ENCODE results near the gene LYVE1. TPM values are rescaled to one million over a fixed set of nuclear protein-coding genes. Genes with fewer than 3 reads are reported as not detected.

The LYVE1 gene
- total RNA-seq, 2 donors from 2014 or later, result not detected

GRCh38 chr11:10540915-10541560 is 27.4 kb downstream of the LYVE1 start, which contains the start of gene RNF141:
RNF141 (minus strand) TSS chr11:10541187; CDS start chr11:10534158, 7,029 bp downstream.
- DNase-seq (peak; percentile 87 to 97 (median 93)), ATAC-seq (peak; percentile 98)
- Mint-ChIP-seq H3K27ac (peak within 1 kb of the TSS; percentile 92), H3K4me3 (peak within 1 kb of the TSS; percentile 93), H3K36me3 (ENCODE audit: low read depth) (peaks cover under 1% of the 10 kb centered on the region), H3K4me1 (peaks cover 13% of the 10 kb centered on the region), H3K27me3 (no peaks in the 10 kb centered on the region)
- H3K9me3 ChIP-seq (ENCODE audit: control insufficient read depth, low read length, poor library complexity, severe bottlenecking), result no peaks in the 10 kb centered on the region

GRCh38 chr11:10540546-10540914 is 27.9 kb downstream of the LYVE1 start:
- no peaks in the 10 kb centered on the region for H3K9me3 ChIP-seq (ENCODE audit: control insufficient read depth, low read length, poor library complexity, severe bottlenecking)
- H3K36me3 Mint-ChIP-seq (ENCODE audit: low read depth), result peaks cover 2% of the 10 kb centered on the region
- H3K4me1 Mint-ChIP-seq, result peaks cover 15% of the 10 kb centered on the region
- H3K27me3 Mint-ChIP-seq, result no peaks in the 10 kb centered on the region
- H3K4me3 Mint-ChIP-seq, result peak overlapping the region; percentile 93
- H3K27ac Mint-ChIP-seq, result peak overlapping the region; percentile 92
- ATAC-seq, result peak; percentile 3
- DNase-seq, result no peak

- no peak for ATAC-seq
- H3K36me3 Mint-ChIP-seq (ENCODE audit: low read depth), result peaks cover 2% of the 10 kb centered on the region
- DNase-seq, result no peak
- no peaks in the 10 kb centered on the region for H3K27me3 Mint-ChIP-seq
- no peaks in the 10 kb centered on the region for H3K9me3 ChIP-seq (ENCODE audit: control insufficient read depth, low read length, poor library complexity, severe bottlenecking)
- peaks cover 15% of the 10 kb centered on the region for H3K4me1 Mint-ChIP-seq
- H3K4me3 Mint-ChIP-seq, result peak overlapping the region; percentile 93
- peak overlapping the region; percentile 92 for H3K27ac Mint-ChIP-seq
Measured at GRCh38 chr11:10539339-10539738, 29.1 kb downstream of the LYVE1 start.

DNA sequence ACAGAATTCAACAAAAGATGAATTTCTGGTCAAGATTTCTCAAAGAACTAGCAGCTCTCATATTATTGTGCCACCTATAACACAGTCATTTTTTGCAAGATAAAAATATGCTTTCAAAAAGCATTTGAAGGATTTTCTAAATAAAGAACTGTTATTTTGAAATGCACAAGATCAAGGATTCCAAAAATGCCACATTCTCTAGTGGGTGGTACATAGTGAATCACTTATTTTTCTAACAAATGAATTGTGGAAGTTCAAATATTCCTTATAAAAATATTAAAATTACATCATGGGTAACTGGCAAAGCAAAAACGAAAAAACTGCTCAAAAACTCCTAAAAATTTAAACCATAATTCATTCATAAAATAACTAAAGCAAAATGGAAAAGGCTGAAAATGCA is 29.5 kb downstream of the LYVE1 start:
- DNase-seq, result no peak
- peaks cover 2% of the 10 kb centered on the region for H3K36me3 Mint-ChIP-seq (ENCODE audit: low read depth)
- H3K4me3 Mint-ChIP-seq, result no peak overlapping the region
- no peaks in the 10 kb centered on the region for H3K9me3 ChIP-seq (ENCODE audit: control insufficient read depth, low read length, poor library complexity, severe bottlenecking)
- H3K27ac Mint-ChIP-seq, result no peak overlapping the region
- no peaks in the 10 kb centered on the region for H3K27me3 Mint-ChIP-seq
- peaks cover 15% of the 10 kb centered on the region for H3K4me1 Mint-ChIP-seq
- no peak for ATAC-seq

DNA sequence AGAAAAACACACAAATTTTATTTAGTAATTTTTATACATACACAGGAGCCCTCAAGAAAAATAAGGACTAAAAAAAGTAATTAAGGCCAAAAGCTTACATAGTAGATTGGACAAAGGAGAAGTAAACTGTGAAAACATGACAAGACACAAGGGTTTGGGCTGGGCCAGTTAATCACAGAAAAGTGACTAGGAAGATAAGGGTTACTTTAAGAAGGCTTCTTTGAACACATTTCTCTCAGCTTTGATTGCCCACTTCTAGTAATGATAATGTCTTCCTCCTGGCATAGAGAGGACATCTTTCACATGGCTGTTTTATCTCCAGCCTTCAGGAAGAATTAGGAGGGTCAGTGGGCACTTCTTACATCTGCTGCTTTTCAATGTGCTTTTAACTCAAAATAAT is 30.9 kb downstream of the LYVE1 start:
- Mint-ChIP-seq H3K36me3 (ENCODE audit: low read depth) (peaks cover 2% of the 10 kb centered on the region), H3K27me3 (no peaks in the 10 kb centered on the region), H3K4me3 (no peak overlapping the region), H3K4me1 (peaks cover 15% of the 10 kb centered on the region), H3K27ac (no peak overlapping the region)
- no peaks in the 10 kb centered on the region for H3K9me3 ChIP-seq (ENCODE audit: control insufficient read depth, low read length, poor library complexity, severe bottlenecking)
- ATAC-seq (no peak), DNase-seq (no peak)

- H3K27me3 Mint-ChIP-seq, result no peaks in the 10 kb centered on the region
- no peaks in the 10 kb centered on the region for H3K9me3 ChIP-seq (ENCODE audit: control insufficient read depth, low read length, poor library complexity, severe bottlenecking)
- H3K4me1 Mint-ChIP-seq, result peaks cover 7% of the 10 kb centered on the region
- no peak overlapping the region for H3K27ac Mint-ChIP-seq
- no peak overlapping the region for H3K4me3 Mint-ChIP-seq
- ATAC-seq, result no peak
- DNase-seq, result no peak
- H3K36me3 Mint-ChIP-seq (ENCODE audit: low read depth), result peaks cover 4% of the 10 kb centered on the region
Measured at GRCh38 chr11:10534316-10534715, 34.1 kb downstream of the LYVE1 start.

DNA sequence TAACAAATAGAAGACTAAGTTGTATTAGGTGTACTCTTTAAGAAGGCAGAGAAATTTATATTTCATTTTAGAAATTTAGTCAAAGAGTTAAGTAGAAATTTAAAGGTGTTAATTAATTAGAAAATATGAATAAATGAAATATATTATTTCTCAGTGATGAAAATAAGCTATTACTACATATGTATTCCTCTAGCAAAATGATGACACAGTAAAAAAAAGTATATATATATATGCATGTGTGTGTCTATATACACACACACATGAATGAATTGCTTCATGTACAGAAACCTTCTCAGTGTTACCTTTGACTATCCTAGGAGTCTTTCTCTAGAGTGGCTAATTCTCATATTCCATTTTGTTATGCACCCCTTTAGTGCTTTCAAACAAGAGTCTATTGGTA is 35.1 kb downstream of the LYVE1 start:
- Mint-ChIP-seq H3K27ac (no peak overlapping the region), H3K4me3 (no peak overlapping the region), H3K4me1 (peaks cover 6% of the 10 kb centered on the region), H3K27me3 (no peaks in the 10 kb centered on the region), H3K36me3 (ENCODE audit: low read depth) (peaks cover 6% of the 10 kb centered on the region)
- DNase-seq (no peak), ATAC-seq (no peak)
- no peaks in the 10 kb centered on the region for H3K9me3 ChIP-seq (ENCODE audit: control insufficient read depth, low read length, poor library complexity, severe bottlenecking)

- Mint-ChIP-seq H3K4me3 (peak overlapping the region; percentile 41), H3K36me3 (ENCODE audit: low read depth) (peaks cover 7% of the 10 kb centered on the region), H3K27me3 (no peaks in the 10 kb centered on the region), H3K4me1 (peaks cover 8% of the 10 kb centered on the region), H3K27ac (no peak overlapping the region)
- ATAC-seq (no peak), DNase-seq (no peak)
- no peaks in the 10 kb centered on the region for H3K9me3 ChIP-seq (ENCODE audit: control insufficient read depth, low read length, poor library complexity, severe bottlenecking)
Measured at GRCh38 chr11:10532526-10532925, 35.9 kb downstream of the LYVE1 start.

- Mint-ChIP-seq H3K27me3 (no peaks in the 10 kb centered on the region), H3K4me1 (peaks cover 16% of the 10 kb centered on the region), H3K36me3 (ENCODE audit: low read depth) (peaks cover 18% of the 10 kb centered on the region), H3K27ac (no peak overlapping the region), H3K4me3 (no peak overlapping the region)
- no peaks in the 10 kb centered on the region for H3K9me3 ChIP-seq (ENCODE audit: control insufficient read depth, low read length, poor library complexity, severe bottlenecking)
- no peak for ATAC-seq
- DNase-seq, result no peak
Measured at GRCh38 chr11:10529279-10529678, 39.2 kb downstream of the LYVE1 start.

DNA sequence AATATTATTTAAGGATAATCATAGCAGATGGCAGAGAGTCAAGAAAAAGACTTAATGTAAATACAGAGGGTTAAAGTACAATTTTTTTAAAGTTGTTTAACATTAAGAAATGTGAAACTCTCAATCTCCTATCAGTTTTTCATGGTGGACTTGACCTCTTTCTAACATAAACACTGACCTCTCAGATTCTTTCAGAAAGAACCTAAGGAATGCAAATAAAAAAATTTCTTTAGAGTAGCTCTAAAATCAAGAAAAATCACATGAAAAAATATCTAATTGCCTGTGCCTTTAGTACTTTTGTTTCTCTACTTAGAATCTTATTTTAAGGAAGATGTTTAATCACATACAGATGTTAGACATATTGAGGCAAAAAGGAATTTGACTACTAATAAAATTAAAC is 40.3 kb downstream of the LYVE1 start:
- Mint-ChIP-seq H3K27me3 (no peaks in the 10 kb centered on the region), H3K4me3 (no peak overlapping the region), H3K36me3 (ENCODE audit: low read depth) (peaks cover 18% of the 10 kb centered on the region), H3K4me1 (peaks cover 16% of the 10 kb centered on the region), H3K27ac (no peak overlapping the region)
- H3K9me3 ChIP-seq (ENCODE audit: control insufficient read depth, low read length, poor library complexity, severe bottlenecking), result no peaks in the 10 kb centered on the region
- DNase-seq (no peak), ATAC-seq (no peak)

GRCh38 chr11:10526974-10527918 is 41.2 kb downstream of the LYVE1 start:
- Mint-ChIP-seq H3K27ac (peak overlapping the region; percentile 53), H3K27me3 (no peaks in the 10 kb centered on the region), H3K4me3 (peak overlapping the region; percentile 49), H3K36me3 (ENCODE audit: low read depth) (peaks cover 18% of the 10 kb centered on the region), H3K4me1 (peaks cover 16% of the 10 kb centered on the region)
- ATAC-seq (no peak), DNase-seq (no peak)
- H3K9me3 ChIP-seq (ENCODE audit: control insufficient read depth, low read length, poor library complexity, severe bottlenecking), result no peaks in the 10 kb centered on the region

DNA sequence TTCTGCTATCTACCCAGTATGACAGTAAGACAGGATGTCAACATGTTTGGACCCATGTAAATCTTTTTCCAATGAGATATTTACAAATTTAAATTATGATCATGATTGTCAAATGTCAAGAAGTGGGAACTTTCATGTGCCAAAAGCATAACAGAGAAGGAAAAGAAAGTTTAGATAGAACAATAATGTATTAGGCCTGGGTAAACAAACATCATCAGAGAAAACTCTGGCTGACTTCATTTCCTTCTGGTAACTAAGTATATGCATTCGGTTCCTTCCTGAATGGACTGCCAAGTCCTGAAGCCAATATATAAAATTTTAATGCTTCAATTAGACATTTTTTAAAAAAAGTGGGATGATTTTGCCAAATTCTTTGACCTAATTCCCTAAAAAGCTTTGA is 44.0 kb downstream of the LYVE1 start:
- H3K27ac Mint-ChIP-seq, result no peak overlapping the region
- DNase-seq, result no peak
- no peak overlapping the region for H3K4me3 Mint-ChIP-seq
- peaks cover 23% of the 10 kb centered on the region for H3K36me3 Mint-ChIP-seq (ENCODE audit: low read depth)
- H3K27me3 Mint-ChIP-seq, result no peaks in the 10 kb centered on the region
- ATAC-seq, result no peak
- no peaks in the 10 kb centered on the region for H3K9me3 ChIP-seq (ENCODE audit: control insufficient read depth, low read length, poor library complexity, severe bottlenecking)
- peaks cover 24% of the 10 kb centered on the region for H3K4me1 Mint-ChIP-seq

DNA sequence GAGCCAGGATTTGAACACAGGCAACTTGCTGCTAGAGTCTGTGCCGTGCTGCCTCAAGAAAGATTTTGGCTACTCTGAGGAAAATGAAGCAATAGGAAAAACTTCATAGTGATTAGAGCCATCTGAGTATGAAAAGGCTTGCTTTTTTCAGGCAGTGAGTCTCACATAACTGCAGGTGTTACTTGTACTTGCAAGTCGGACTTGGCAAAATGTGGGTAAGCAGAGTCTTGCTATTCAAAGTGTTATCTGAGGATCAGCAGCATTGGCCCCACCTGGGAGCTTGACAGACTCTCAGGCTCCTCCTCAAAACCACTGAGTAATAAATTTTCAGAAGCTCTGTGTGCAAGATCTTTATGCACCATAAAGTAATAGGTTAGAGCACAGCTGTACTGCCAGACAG is 45.5 kb downstream of the LYVE1 start:
- peak overlapping the region; percentile 47 for H3K27ac Mint-ChIP-seq
- H3K4me1 Mint-ChIP-seq, result peaks cover 22% of the 10 kb centered on the region
- DNase-seq, result no peak
- H3K9me3 ChIP-seq (ENCODE audit: control insufficient read depth, low read length, poor library complexity, severe bottlenecking), result no peaks in the 10 kb centered on the region
- no peak for ATAC-seq
- H3K4me3 Mint-ChIP-seq, result no peak overlapping the region
- no peaks in the 10 kb centered on the region for H3K27me3 Mint-ChIP-seq
- peaks cover 19% of the 10 kb centered on the region for H3K36me3 Mint-ChIP-seq (ENCODE audit: low read depth)
